Loucy (cell line): ENCODE results near the gene MCC.

ENCODE experiments used
- H2AFZ ChIP-seq: fragments of 200-600 bp; sonication (generic); 2 replicates; pipeline ENCODE4 v1.6.0; 2016; ENCODE audit warnings: antibody characterized with exemption, mild to moderate bottlenecking, low read length, moderate library complexity
- H3F3A ChIP-seq: fragments of 200-600 bp; 2 replicates; pipeline ENCODE4 v1.6.0; 2016; ENCODE audit warnings: antibody characterized with exemption, low read depth, mild to moderate bottlenecking
- H3K27me3 ChIP-seq: fragments of 200-600 bp; sonication (generic); 2 replicates; pipeline ENCODE4 v1.6.1; 2014; ENCODE audit warnings: low read length, mild to moderate bottlenecking; ENCODE audit not compliant: insufficient read depth, poor library complexity, severe bottlenecking
- H3K36me3 ChIP-seq: fragments of 200-600 bp; sonication (generic); 2 replicates; pipeline ENCODE4 v1.6.1; 2016; ENCODE audit warnings: low read length; ENCODE audit not compliant: insufficient read depth
- H3K4me1 ChIP-seq: fragments of 200-600 bp; sonication (generic); 2 replicates; pipeline ENCODE4 v1.5.1; 2014; ENCODE audit warnings: low read length, mild to moderate bottlenecking; ENCODE audit not compliant: insufficient read depth, poor library complexity, severe bottlenecking
- H3K4me2 ChIP-seq: fragments of 200-600 bp; sonication (generic); 2 replicates; pipeline ENCODE4 v1.6.0; 2014; ENCODE audit warnings: antibody characterized with exemption, low read length, low read depth, mild to moderate bottlenecking; ENCODE audit not compliant: poor library complexity, severe bottlenecking
- H3K4me3 ChIP-seq: fragments of 200-600 bp; sonication (generic); 2 replicates; pipeline ENCODE4 v1.5.1; 2014; ENCODE audit warnings: low read length, mild to moderate bottlenecking, mixed read lengths; ENCODE audit not compliant: poor library complexity, severe bottlenecking
- H3K79me2 ChIP-seq: fragments of 200-600 bp; sonication (generic); 2 replicates; pipeline ENCODE4 v1.6.1; 2014; ENCODE audit warnings: low read length; ENCODE audit not compliant: insufficient read depth
- H3K9ac ChIP-seq: fragments of 200-600 bp; sonication (generic); 2 replicates; pipeline ENCODE4 v1.6.0; 2014; ENCODE audit warnings: mild to moderate bottlenecking, low read depth, low read length, moderate library complexity; ENCODE audit not compliant: poor library complexity, severe bottlenecking
- H3K9me2 ChIP-seq: fragments of 200-600 bp; sonication (generic); replicated peaks from 2 replicates; pipeline ENCODE4 v1.6.1; 2016; ENCODE audit warnings: low read depth, low read length, mixed read lengths
- H3K9me3 ChIP-seq: fragments of 200-600 bp; sonication (generic); 2 replicates; pipeline ENCODE4 v1.6.1; 2014; ENCODE audit warnings: mild to moderate bottlenecking, antibody characterized with exemption, low read length, low read depth; ENCODE audit not compliant: insufficient read depth
- H4K20me1 ChIP-seq: fragments of 200-600 bp; sonication (generic); 2 replicates; pipeline ENCODE4 v1.6.0; 2014; ENCODE audit warnings: antibody characterized with exemption, low read length, mild to moderate bottlenecking; ENCODE audit not compliant: insufficient read depth, poor library complexity, severe bottlenecking
- CTCF ChIP-seq: fragments of 200-600 bp; sonication (generic); conservative IDR thresholded peaks from 2 replicates; pipeline ENCODE4 v1.5.1; 2014; ENCODE audit warnings: mild to moderate bottlenecking, antibody characterized with exemption, low read length
- EZH2phosphoT487 ChIP-seq: fragments of 200-600 bp; IDR thresholded peaks from 2 replicates; pipeline ENCODE4 v1.6.1; 2018; ENCODE audit warnings: antibody characterized with exemption, mild to moderate bottlenecking, moderate library complexity, borderline replicate concordance

The MCC gene

GRCh38 chr5:113376640-113377039 is 111.6 kb downstream of the MCC start:
- H3K4me3 ChIP-seq, result no peak overlapping the region
- no peaks in the 10 kb centered on the region for H4K20me1 ChIP-seq
- no peaks in the 10 kb centered on the region for H3K9me2 ChIP-seq
- TF ChIP-seq EZH2phosphoT487 (no peak), CTCF (no peak)
- peaks cover 9% of the 10 kb centered on the region for H3K27me3 ChIP-seq
- H2AFZ ChIP-seq, result no peak overlapping the region
- H3K79me2 ChIP-seq, result no peaks in the 10 kb centered on the region
- no peaks in the 10 kb centered on the region for H3K36me3 ChIP-seq
- H3K9ac ChIP-seq, result no peak overlapping the region
- H3K4me1 ChIP-seq, result peaks cover 22% of the 10 kb centered on the region
- H3F3A ChIP-seq, result no peaks in the 10 kb centered on the region
- no peak overlapping the region for H3K4me2 ChIP-seq
- no peaks in the 10 kb centered on the region for H3K9me3 ChIP-seq

GRCh38 chr5:113375480-113376060 is 112.7 kb downstream of the MCC start:
- no peak for TF ChIP-seq EZH2phosphoT487
- TF ChIP-seq CTCF, result no peak
- Histone ChIP-seq H3K36me3 (no peaks in the 10 kb centered on the region), H3K4me1 (peaks cover 18% of the 10 kb centered on the region), H3F3A (no peaks in the 10 kb centered on the region), H3K27me3 (peaks cover 9% of the 10 kb centered on the region), H3K9me3 (no peaks in the 10 kb centered on the region), H3K9me2 (no peaks in the 10 kb centered on the region), H4K20me1 (no peaks in the 10 kb centered on the region), H3K4me3 (no peak overlapping the region), H3K79me2 (no peaks in the 10 kb centered on the region), H2AFZ (no peak overlapping the region), H3K4me2 (no peak overlapping the region), H3K9ac (no peak overlapping the region)

GRCh38 chr5:113373426-113373825 is 114.8 kb downstream of the MCC start:
- no peaks in the 10 kb centered on the region for H4K20me1 ChIP-seq
- no peak overlapping the region for H3K4me3 ChIP-seq
- H3K27me3 ChIP-seq, result peaks cover 13% of the 10 kb centered on the region
- no peaks in the 10 kb centered on the region for H3K9me2 ChIP-seq
- H3K4me2 ChIP-seq, result no peak overlapping the region
- H3K9me3 ChIP-seq, result no peaks in the 10 kb centered on the region
- no peaks in the 10 kb centered on the region for H3K79me2 ChIP-seq
- H3K9ac ChIP-seq, result no peak overlapping the region
- H3K36me3 ChIP-seq, result no peaks in the 10 kb centered on the region
- H2AFZ ChIP-seq, result no peak overlapping the region
- H3K4me1 ChIP-seq, result peaks cover 13% of the 10 kb centered on the region
- TF ChIP-seq EZH2phosphoT487, result no peak
- TF ChIP-seq CTCF, result no peak
- H3F3A ChIP-seq, result no peaks in the 10 kb centered on the region
